Suprapubic skin (tissue), 4 donors: ENCODE data around the gene C17orf107.

Experiments used
- CTCF ChIP-seq, 2 donors: fragments of 200-600 bp in 1 of 2; fragments of 450-650 bp in 1 of 2; sonication (generic) in 1 of 2; IDR thresholded peaks; one replicate each; pipeline ENCODE4 v1.5.1; 2016 to 2019; ENCODE audit warnings: antibody characterized with exemption in 2 of 2, mild to moderate bottlenecking in 1 of 2, moderate library complexity in 1 of 2
- POLR2A ChIP-seq, 2 donors: fragments of 450-650 bp; IDR thresholded peaks; one replicate each; pipeline ENCODE4 v1.6.1; 2017; ENCODE audit warnings: antibody characterized with exemption in 2 of 2, mild to moderate bottlenecking in 2 of 2, moderate library complexity in 2 of 2
- POLR2AphosphoS5 ChIP-seq, 3 donors: sonication (generic); formaldehyde crosslinking; IDR thresholded peaks; one replicate each; pipeline ENCODE4 v1.6.1; 2017; ENCODE audit warnings: antibody characterized with exemption in 3 of 3

- TF ChIP-seq POLR2A (IDR thresholded peaks at IDR 0.05) (no peak), CTCF (IDR thresholded peaks at IDR 0.05) (no peak), POLR2AphosphoS5 (IDR thresholded peaks at IDR 0.05) (no peak)
Measured at GRCh38 chr17:4950746-4951204, 51.4 kb downstream of the C17orf107 start, which contains the start of gene ENO3.
